ENCODE data around the gene HTR1E.
"Not testable (repeated sequence)": the region's sequence is repeated elsewhere in the genome, so short reads cannot be mapped to it uniquely, and the experiment has no call there.

Gene HTR1E

GRCh38 chr6:86937219-86938079 lies at the start of gene HTR1E:
Gene HTR1E, plus strand, starts transcription at chr6:86937528. Its CDS starts 77,807 bp downstream, at chr6:87015335.
- peak; percentile 11 to 12 for DNase-seq

- DNase-seq: no peak
Observed at GRCh38 chr6:86888301-86888700, 49.0 kb upstream of the HTR1E start.

GRCh38 chr6:86897265-86897664 lies 40.1 kb upstream of the HTR1E start:
- DNase-seq: not testable (repeated sequence)

- DNase-seq: no peak
Observed at GRCh38 chr6:86913795-86914194, 23.5 kb upstream of the HTR1E start.

GRCh38 chr6:86916393-86916792 lies 20.9 kb upstream of the HTR1E start:
- DNase-seq: no peak

- DNase-seq: not testable (repeated sequence)
Observed at GRCh38 chr6:86927138-86927537, 10.2 kb upstream of the HTR1E start.

- DNase-seq: not testable (repeated sequence)
Observed at GRCh38 chr6:86927859-86928258, 9.5 kb upstream of the HTR1E start.

- no peak for DNase-seq
Observed at GRCh38 chr6:86934365-86934764, 3.0 kb upstream of the HTR1E start.

- no peak for DNase-seq
Observed at GRCh38 chr6:86936834-86937218, 502 bp upstream of the HTR1E start.

GRCh38 chr6:86938814-86939213 lies 1.5 kb downstream of the HTR1E start:
- no peak for DNase-seq

- DNase-seq: no peak
Observed at GRCh38 chr6:86941461-86941860, 4.1 kb downstream of the HTR1E start.

- no peak for DNase-seq
Observed at GRCh38 chr6:86942769-86943516, 5.6 kb downstream of the HTR1E start.

- DNase-seq: no peak
Observed at GRCh38 chr6:86943819-86944407, 6.6 kb downstream of the HTR1E start.

- DNase-seq: no peak
Observed at GRCh38 chr6:86949771-86950170, 12.4 kb downstream of the HTR1E start.

- DNase-seq: no peak
Observed at GRCh38 chr6:86952991-86953390, 15.7 kb downstream of the HTR1E start.

GRCh38 chr6:86959656-86960055 lies 22.3 kb downstream of the HTR1E start:
- DNase-seq: no peak

GRCh38 chr6:86961455-86962200 lies 24.3 kb downstream of the HTR1E start:
- DNase-seq: no peak

- DNase-seq: no peak
Observed at GRCh38 chr6:86963352-86963751, 26.0 kb downstream of the HTR1E start.

- no peak for DNase-seq
Observed at GRCh38 chr6:86964029-86964579, 26.8 kb downstream of the HTR1E start.

GRCh38 chr6:86966271-86966670 lies 28.9 kb downstream of the HTR1E start:
- DNase-seq: no peak

- DNase-seq: no peak
Observed at GRCh38 chr6:86969573-86969972, 32.2 kb downstream of the HTR1E start.

GRCh38 chr6:86973088-86973487 lies 35.8 kb downstream of the HTR1E start:
- no peak for DNase-seq

- no peak for DNase-seq
Observed at GRCh38 chr6:86978251-86978650, 40.9 kb downstream of the HTR1E start.
